HL-60 (cell line): ENCODE data around the gene LMOD2.

Experiments
- CTCF ChIP-seq: IDR thresholded peaks from one replicate; pipeline ENCODE4 v1.5.1; 2011; ENCODE audit warnings: low read length, control low read depth, inconsistent platforms; ENCODE audit not compliant: insufficient read depth
- POLR2AphosphoS5 ChIP-seq: IDR thresholded peaks from 2 replicates; pipeline ENCODE4 v1.6.1; 2012; ENCODE audit warnings: low read depth
- SPI1 ChIP-seq: IDR thresholded peaks from 2 replicates; pipeline ENCODE4 v1.6.1; 2012; ENCODE audit warnings: low read depth, mild to moderate bottlenecking, borderline replicate concordance
- TF ChIP-seq, protein P1 (sequence below): IDR thresholded peaks from 2 replicates; pipeline ENCODE4 v1.6.1; 2012; ENCODE audit warnings: low read depth; ENCODE audit not compliant: insufficient replicate concordance

DNA sequence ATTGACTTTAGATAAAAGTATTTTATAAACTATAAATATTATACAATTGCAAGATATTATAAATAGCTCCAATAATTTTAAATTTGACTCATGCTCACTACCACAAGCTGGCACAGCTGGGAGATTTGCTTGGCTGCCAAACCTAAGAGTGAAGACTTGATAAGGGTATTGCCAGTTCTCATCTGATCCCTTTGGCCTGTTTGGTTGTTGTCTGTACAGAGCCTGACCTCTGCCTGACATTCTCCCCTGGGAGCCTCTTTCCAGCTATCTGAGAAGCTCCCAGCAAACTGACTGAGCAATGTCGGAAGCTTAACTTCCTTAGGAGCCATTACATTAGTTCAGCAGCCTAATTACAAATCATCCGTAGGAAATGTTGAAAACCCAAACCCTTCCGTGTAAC, 10.2 kb upstream of the LMOD2 start:
- TF ChIP-seq POLR2AphosphoS5 (no peak), CTCF (no peak), SPI1 (no peak)
- TF ChIP-seq, protein P1, sequence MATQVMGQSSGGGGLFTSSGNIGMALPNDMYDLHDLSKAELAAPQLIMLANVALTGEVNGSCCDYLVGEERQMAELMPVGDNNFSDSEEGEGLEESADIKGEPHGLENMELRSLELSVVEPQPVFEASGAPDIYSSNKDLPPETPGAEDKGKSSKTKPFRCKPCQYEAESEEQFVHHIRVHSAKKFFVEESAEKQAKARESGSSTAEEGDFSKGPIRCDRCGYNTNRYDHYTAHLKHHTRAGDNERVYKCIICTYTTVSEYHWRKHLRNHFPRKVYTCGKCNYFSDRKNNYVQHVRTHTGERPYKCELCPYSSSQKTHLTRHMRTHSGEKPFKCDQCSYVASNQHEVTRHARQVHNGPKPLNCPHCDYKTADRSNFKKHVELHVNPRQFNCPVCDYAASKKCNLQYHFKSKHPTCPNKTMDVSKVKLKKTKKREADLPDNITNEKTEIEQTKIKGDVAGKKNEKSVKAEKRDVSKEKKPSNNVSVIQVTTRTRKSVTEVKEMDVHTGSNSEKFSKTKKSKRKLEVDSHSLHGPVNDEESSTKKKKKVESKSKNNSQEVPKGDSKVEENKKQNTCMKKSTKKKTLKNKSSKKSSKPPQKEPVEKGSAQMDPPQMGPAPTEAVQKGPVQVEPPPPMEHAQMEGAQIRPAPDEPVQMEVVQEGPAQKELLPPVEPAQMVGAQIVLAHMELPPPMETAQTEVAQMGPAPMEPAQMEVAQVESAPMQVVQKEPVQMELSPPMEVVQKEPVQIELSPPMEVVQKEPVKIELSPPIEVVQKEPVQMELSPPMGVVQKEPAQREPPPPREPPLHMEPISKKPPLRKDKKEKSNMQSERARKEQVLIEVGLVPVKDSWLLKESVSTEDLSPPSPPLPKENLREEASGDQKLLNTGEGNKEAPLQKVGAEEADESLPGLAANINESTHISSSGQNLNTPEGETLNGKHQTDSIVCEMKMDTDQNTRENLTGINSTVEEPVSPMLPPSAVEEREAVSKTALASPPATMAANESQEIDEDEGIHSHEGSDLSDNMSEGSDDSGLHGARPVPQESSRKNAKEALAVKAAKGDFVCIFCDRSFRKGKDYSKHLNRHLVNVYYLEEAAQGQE, result no peak
